Measurements from ENCODE around the gene ABLIM2.

ABLIM2 gene

GRCh38 chr4:8123389-8123788, 35.2 kb downstream of the ABLIM2 start:
- DNase-seq (ENCODE audit: low read depth in 4 of 4, low spot score in 1 of 4) = no peak

GRCh38 chr4:8122746-8123145, 35.9 kb downstream of the ABLIM2 start:
- no peak for DNase-seq (ENCODE audit: low read depth in 4 of 4, low spot score in 1 of 4)

GRCh38 chr4:8121292-8122015, 37.2 kb downstream of the ABLIM2 start:
- DNase-seq (ENCODE audit: low read depth in 4 of 4, low spot score in 1 of 4) = no peak

- no peak for DNase-seq (ENCODE audit: low read depth in 4 of 4, low spot score in 1 of 4)
These were observed 38.1 kb downstream of the ABLIM2 start for GRCh38 chr4:8120501-8120900.

- DNase-seq (ENCODE audit: low read depth in 4 of 4, low spot score in 1 of 4) = no peak
These were observed 38.7 kb downstream of the ABLIM2 start for GRCh38 chr4:8119877-8120276.

GRCh38 chr4:8118531-8118930, 40.1 kb downstream of the ABLIM2 start:
- DNase-seq (ENCODE audit: low read depth in 4 of 4, low spot score in 1 of 4) = no peak

- no peak for DNase-seq (ENCODE audit: low read depth in 4 of 4, low spot score in 1 of 4)
These were observed 40.6 kb downstream of the ABLIM2 start for GRCh38 chr4:8118035-8118434.

GRCh38 chr4:8117278-8117682, 41.3 kb downstream of the ABLIM2 start:
- DNase-seq (ENCODE audit: low read depth in 4 of 4, low spot score in 1 of 4) = peak in 1 of 4 experiments; percentile 25

- DNase-seq (ENCODE audit: low read depth in 4 of 4, low spot score in 1 of 4) = no peak
These were observed 42.7 kb downstream of the ABLIM2 start for GRCh38 chr4:8115916-8116315.

- DNase-seq (ENCODE audit: low read depth in 4 of 4, low spot score in 1 of 4) = no peak
These were observed 43.5 kb downstream of the ABLIM2 start for GRCh38 chr4:8115203-8115520.

- DNase-seq (ENCODE audit: low read depth in 4 of 4, low spot score in 1 of 4) = no peak
These were observed 44.0 kb downstream of the ABLIM2 start for GRCh38 chr4:8114456-8115202.

- no peak for DNase-seq (ENCODE audit: low read depth in 4 of 4, low spot score in 1 of 4)
These were observed 44.8 kb downstream of the ABLIM2 start for GRCh38 chr4:8113611-8114377.

- DNase-seq (ENCODE audit: low read depth in 4 of 4, low spot score in 1 of 4) = no peak
These were observed 45.9 kb downstream of the ABLIM2 start for GRCh38 chr4:8112672-8113071.

- no peak for DNase-seq (ENCODE audit: low read depth in 4 of 4, low spot score in 1 of 4)
These were observed 46.5 kb downstream of the ABLIM2 start for GRCh38 chr4:8112036-8112576.

- no peak for DNase-seq (ENCODE audit: low read depth in 4 of 4, low spot score in 1 of 4)
These were observed 48.3 kb downstream of the ABLIM2 start for GRCh38 chr4:8110071-8110986.

- no peak for DNase-seq (ENCODE audit: low read depth in 4 of 4, low spot score in 1 of 4)
These were observed 49.1 kb downstream of the ABLIM2 start for GRCh38 chr4:8109406-8110065.

GRCh38 chr4:8108991-8109390, 49.6 kb downstream of the ABLIM2 start:
- DNase-seq (ENCODE audit: low read depth in 4 of 4, low spot score in 1 of 4) = no peak

- no peak for DNase-seq (ENCODE audit: low read depth in 4 of 4, low spot score in 1 of 4)
These were observed 50.4 kb downstream of the ABLIM2 start for GRCh38 chr4:8108261-8108660.

- no peak for DNase-seq (ENCODE audit: low read depth in 4 of 4, low spot score in 1 of 4)
These were observed 51.4 kb downstream of the ABLIM2 start for GRCh38 chr4:8107146-8107657.

GRCh38 chr4:8106451-8107025, 52.1 kb downstream of the ABLIM2 start:
- DNase-seq (ENCODE audit: low read depth in 4 of 4, low spot score in 1 of 4) = no peak

Measured in stimulated activated CD4-positive, alpha-beta T cell treated with anti-CD3 and anti-CD28 coated beads, Interleukin-1b, Interleukin-23, amount 100 ng/mL, for 24 hours (primary cell).